ENCODE results near the gene CADM1.

CADM1 gene

GRCh38 chr11:115504276-115505158, at the start of gene CADM1:
Gene CADM1 (minus strand): TSS chr11:115504415.
- Histone ChIP-seq H3K36me3 (ENCODE audit: insufficient read depth, low read length) (no peaks in the 10 kb centered on the region), H3K4me1 (ENCODE audit: insufficient read depth, low read length) (peaks cover 32% of the 10 kb centered on the region), H3K4me3 (ENCODE audit: low read length) (peak within 1 kb of the TSS; percentile 95), H3K27me3 (ENCODE audit: insufficient read depth, low read length) (peaks cover 19% of the 10 kb centered on the region), H3K9me3 (ENCODE audit: low read length) (no peaks in the 10 kb centered on the region), H2AFZ (ENCODE audit: low read depth, low read length) (peak within 1 kb of the TSS; percentile 99)

DNA sequence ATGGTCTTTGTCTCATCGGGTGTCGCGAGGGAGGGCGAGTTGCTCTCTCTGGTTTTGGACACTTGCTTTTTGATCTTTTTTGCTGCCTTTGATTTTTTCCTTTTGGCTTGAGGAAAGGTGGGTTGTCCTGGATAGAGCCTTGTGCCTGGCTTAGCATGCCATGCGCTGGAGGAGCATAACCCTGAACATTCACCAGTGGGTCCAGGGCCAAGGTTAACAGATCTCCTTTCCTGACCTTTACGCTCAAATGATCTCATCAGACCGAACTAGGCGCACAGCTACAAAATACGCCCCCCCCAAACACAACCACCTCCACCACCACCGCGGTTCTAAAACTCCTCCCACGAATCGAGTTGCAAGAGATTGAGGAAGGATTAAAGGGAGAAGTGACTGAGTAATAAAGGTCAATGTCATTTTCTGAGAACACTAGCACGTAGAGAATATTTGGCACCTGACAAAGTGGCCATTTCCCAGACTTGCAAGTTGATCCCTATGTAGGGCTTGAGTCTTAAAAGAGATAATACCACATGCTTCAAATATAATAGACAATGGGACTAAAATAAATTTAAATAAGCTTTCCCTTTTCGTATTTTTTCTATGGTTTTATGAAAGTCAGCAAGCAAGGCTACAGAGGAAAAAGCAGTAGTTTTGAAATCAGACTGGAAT, 48.7 kb upstream of the CADM1 start:
- no peaks in the 10 kb centered on the region for H3K36me3 ChIP-seq (ENCODE audit: insufficient read depth, low read length)
- H3K9me3 ChIP-seq (ENCODE audit: low read length), result no peaks in the 10 kb centered on the region
- H3K4me3 ChIP-seq (ENCODE audit: low read length), result no peak overlapping the region
- H3K27me3 ChIP-seq (ENCODE audit: insufficient read depth, low read length), result peaks cover 3% of the 10 kb centered on the region
- H2AFZ ChIP-seq (ENCODE audit: low read depth, low read length), result no peak overlapping the region
- H3K4me1 ChIP-seq (ENCODE audit: insufficient read depth, low read length), result no peaks in the 10 kb centered on the region

- H2AFZ ChIP-seq (ENCODE audit: low read depth, low read length), result no peak overlapping the region
- no peak overlapping the region for H3K4me3 ChIP-seq (ENCODE audit: low read length)
- peaks cover 3% of the 10 kb centered on the region for H3K27me3 ChIP-seq (ENCODE audit: insufficient read depth, low read length)
- H3K4me1 ChIP-seq (ENCODE audit: insufficient read depth, low read length), result no peaks in the 10 kb centered on the region
- no peaks in the 10 kb centered on the region for H3K36me3 ChIP-seq (ENCODE audit: insufficient read depth, low read length)
- H3K9me3 ChIP-seq (ENCODE audit: low read length), result no peaks in the 10 kb centered on the region
Observed at GRCh38 chr11:115552151-115552772, 48.0 kb upstream of the CADM1 start.

DNA sequence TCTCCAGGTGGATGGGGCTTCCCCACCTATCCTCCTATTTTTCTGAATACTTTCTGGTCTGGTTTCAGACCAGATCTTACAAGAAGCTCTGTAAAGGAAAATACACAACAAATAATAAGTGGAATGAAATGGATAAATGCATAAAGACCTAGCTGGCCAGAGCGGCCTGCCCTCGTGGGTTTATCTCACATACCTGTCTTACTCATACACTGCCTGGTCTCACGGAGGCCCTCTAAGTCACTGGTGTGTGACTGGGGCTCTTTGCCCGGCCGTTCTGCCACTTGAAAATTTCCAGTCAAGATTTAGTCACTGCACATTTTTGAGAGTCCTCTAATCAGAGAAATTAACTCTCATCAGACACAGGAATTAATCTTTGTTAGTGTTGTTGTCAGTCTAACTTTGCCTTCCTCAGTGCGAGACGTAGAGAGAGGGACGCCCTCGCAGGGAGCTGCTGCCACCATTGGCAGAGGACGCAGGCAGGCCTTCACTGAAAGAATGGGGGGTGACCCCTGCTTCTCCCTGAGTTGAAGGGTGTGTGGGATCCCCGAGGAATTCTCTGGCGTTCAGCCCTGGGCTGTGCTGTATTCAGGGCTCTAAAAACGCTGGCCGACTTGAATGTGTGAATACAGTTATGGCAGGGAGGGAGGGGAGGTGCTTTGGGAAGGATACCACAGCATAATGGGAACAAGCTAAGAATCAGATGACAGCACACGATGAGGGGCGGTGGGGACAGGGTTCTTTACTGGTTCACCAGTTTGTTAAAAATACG, 46.3 kb upstream of the CADM1 start:
- Histone ChIP-seq H3K9me3 (ENCODE audit: low read length) (no peaks in the 10 kb centered on the region), H3K36me3 (ENCODE audit: insufficient read depth, low read length) (no peaks in the 10 kb centered on the region), H3K4me1 (ENCODE audit: insufficient read depth, low read length) (no peaks in the 10 kb centered on the region), H2AFZ (ENCODE audit: low read depth, low read length) (no peak overlapping the region), H3K4me3 (ENCODE audit: low read length) (no peak overlapping the region), H3K27me3 (ENCODE audit: insufficient read depth, low read length) (peaks cover 3% of the 10 kb centered on the region)

GRCh38 chr11:115548878-115549528, 44.8 kb upstream of the CADM1 start:
- Histone ChIP-seq H3K4me3 (ENCODE audit: low read length) (no peak overlapping the region), H3K4me1 (ENCODE audit: insufficient read depth, low read length) (no peaks in the 10 kb centered on the region), H2AFZ (ENCODE audit: low read depth, low read length) (no peak overlapping the region), H3K9me3 (ENCODE audit: low read length) (no peaks in the 10 kb centered on the region), H3K27me3 (ENCODE audit: insufficient read depth, low read length) (peaks cover 3% of the 10 kb centered on the region), H3K36me3 (ENCODE audit: insufficient read depth, low read length) (no peaks in the 10 kb centered on the region)

DNA sequence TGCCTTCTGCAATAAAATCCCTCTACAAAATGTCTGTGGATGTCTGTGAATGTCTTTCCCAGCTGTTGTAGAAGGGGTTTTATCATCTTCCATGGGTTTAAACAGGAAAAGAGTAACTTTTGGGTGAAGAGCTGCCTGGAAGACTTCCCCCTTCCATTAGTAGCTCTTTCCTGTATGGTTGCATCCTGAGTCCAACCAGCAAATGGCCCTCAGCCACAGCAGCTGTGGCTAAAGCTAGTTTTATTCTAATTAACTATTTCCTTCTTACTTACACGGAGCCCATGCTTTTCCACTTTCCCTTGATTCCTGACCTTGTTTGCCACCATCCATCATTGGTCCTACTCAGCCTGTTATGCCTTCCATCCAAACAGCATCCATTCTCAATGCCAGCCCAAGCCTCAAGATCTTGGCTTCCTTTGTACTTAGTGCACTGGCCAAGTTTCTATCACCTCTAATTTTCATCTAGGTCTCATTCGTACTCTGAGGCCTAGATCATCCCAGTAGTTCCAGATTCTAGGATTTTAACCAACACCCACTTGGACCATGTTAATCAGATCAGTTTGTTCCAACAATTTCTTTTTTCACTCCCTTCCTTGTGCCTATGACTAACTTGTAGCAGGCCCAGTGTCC, 41.5 kb upstream of the CADM1 start:
- Histone ChIP-seq H3K36me3 (ENCODE audit: insufficient read depth, low read length) (no peaks in the 10 kb centered on the region), H2AFZ (ENCODE audit: low read depth, low read length) (no peak overlapping the region), H3K27me3 (ENCODE audit: insufficient read depth, low read length) (peaks cover 3% of the 10 kb centered on the region), H3K4me3 (ENCODE audit: low read length) (no peak overlapping the region), H3K4me1 (ENCODE audit: insufficient read depth, low read length) (no peaks in the 10 kb centered on the region), H3K9me3 (ENCODE audit: low read length) (no peaks in the 10 kb centered on the region)

- no peaks in the 10 kb centered on the region for H3K9me3 ChIP-seq (ENCODE audit: low read length)
- H2AFZ ChIP-seq (ENCODE audit: low read depth, low read length), result no peak overlapping the region
- H3K4me3 ChIP-seq (ENCODE audit: low read length), result no peak overlapping the region
- no peaks in the 10 kb centered on the region for H3K36me3 ChIP-seq (ENCODE audit: insufficient read depth, low read length)
- no peaks in the 10 kb centered on the region for H3K4me1 ChIP-seq (ENCODE audit: insufficient read depth, low read length)
- peaks cover 5% of the 10 kb centered on the region for H3K27me3 ChIP-seq (ENCODE audit: insufficient read depth, low read length)
Observed at GRCh38 chr11:115544422-115544948, 40.3 kb upstream of the CADM1 start.

DNA sequence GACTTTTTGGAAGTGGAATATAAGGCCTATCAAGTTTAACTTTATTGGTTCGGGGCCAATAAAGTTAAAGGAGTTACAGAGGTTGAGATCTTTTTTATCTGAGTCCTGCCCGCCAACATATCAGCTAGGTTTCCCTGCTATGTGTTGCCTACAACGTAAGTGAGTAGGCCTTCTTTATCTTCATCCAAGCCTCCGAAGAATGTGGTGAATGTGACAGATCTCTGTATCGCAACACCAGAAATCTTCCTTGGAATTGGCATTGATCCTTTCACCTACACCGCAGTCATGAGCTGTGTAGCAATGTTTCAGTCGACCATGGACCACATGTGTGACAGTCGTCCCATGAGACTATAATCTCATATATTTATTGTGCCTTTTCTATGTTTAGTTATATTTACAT, 37.3 kb upstream of the CADM1 start:
- Histone ChIP-seq H2AFZ (ENCODE audit: low read depth, low read length) (no peak overlapping the region), H3K4me3 (ENCODE audit: low read length) (no peak overlapping the region), H3K4me1 (ENCODE audit: insufficient read depth, low read length) (no peaks in the 10 kb centered on the region), H3K27me3 (ENCODE audit: insufficient read depth, low read length) (peaks cover 2% of the 10 kb centered on the region), H3K36me3 (ENCODE audit: insufficient read depth, low read length) (no peaks in the 10 kb centered on the region), H3K9me3 (ENCODE audit: low read length) (no peaks in the 10 kb centered on the region)

GRCh38 chr11:115539844-115540243, 35.6 kb upstream of the CADM1 start:
- H3K27me3 ChIP-seq (ENCODE audit: insufficient read depth, low read length), result peaks cover 2% of the 10 kb centered on the region
- H3K4me1 ChIP-seq (ENCODE audit: insufficient read depth, low read length), result no peaks in the 10 kb centered on the region
- H3K36me3 ChIP-seq (ENCODE audit: insufficient read depth, low read length), result no peaks in the 10 kb centered on the region
- H3K4me3 ChIP-seq (ENCODE audit: low read length), result no peak overlapping the region
- H2AFZ ChIP-seq (ENCODE audit: low read depth, low read length), result no peak overlapping the region
- no peaks in the 10 kb centered on the region for H3K9me3 ChIP-seq (ENCODE audit: low read length)

DNA sequence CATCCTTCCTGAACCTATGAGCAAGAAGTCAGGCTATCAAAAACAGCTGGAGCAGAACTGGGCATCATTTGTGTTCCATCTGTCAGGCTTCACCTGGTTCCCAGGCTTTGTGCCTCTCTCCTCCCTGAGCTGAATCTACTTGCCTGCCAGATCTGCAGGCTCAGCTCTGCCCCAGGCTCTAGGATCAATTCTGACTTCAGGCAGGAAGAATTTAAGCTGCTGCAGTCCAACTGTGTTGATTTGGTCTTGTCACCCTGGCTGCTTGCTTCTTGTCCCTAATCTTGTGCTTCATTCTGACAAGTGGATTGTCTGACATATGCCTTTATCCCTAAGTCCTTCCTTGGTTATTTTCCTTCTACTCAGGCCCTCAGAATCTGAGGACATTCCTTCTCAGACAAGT, 31.6 kb upstream of the CADM1 start:
- Histone ChIP-seq H3K36me3 (ENCODE audit: insufficient read depth, low read length) (no peaks in the 10 kb centered on the region), H3K4me3 (ENCODE audit: low read length) (no peak overlapping the region), H3K4me1 (ENCODE audit: insufficient read depth, low read length) (no peaks in the 10 kb centered on the region), H2AFZ (ENCODE audit: low read depth, low read length) (no peak overlapping the region), H3K27me3 (ENCODE audit: insufficient read depth, low read length) (peaks cover 5% of the 10 kb centered on the region), H3K9me3 (ENCODE audit: low read length) (no peaks in the 10 kb centered on the region)

GRCh38 chr11:115530752-115531151, 26.5 kb upstream of the CADM1 start:
- no peaks in the 10 kb centered on the region for H3K4me1 ChIP-seq (ENCODE audit: insufficient read depth, low read length)
- no peak overlapping the region for H2AFZ ChIP-seq (ENCODE audit: low read depth, low read length)
- H3K4me3 ChIP-seq (ENCODE audit: low read length), result no peak overlapping the region
- H3K36me3 ChIP-seq (ENCODE audit: insufficient read depth, low read length), result no peaks in the 10 kb centered on the region
- H3K27me3 ChIP-seq (ENCODE audit: insufficient read depth, low read length), result peaks cover 10% of the 10 kb centered on the region
- H3K9me3 ChIP-seq (ENCODE audit: low read length), result no peaks in the 10 kb centered on the region

DNA sequence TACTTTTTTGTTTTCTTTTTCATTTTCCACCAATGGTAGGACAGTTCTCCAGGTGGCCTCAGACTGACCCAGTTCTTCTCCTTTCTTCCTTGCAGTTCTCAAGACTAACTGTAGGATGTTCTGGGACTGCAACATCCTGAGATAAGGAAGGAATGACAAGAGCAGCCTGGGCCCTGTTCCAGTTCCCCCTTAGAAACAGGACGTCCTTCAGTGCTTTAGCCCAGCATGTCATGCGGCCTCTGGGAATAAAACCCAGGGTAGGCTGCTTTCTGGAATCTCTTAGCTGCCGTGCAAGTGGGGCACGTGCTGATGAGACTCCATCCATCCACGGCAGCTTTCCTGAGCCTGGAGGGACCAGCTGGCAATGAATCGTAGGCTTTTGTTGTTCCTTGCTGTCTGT, 24.0 kb upstream of the CADM1 start:
- H3K27me3 ChIP-seq (ENCODE audit: insufficient read depth, low read length), result peaks cover 10% of the 10 kb centered on the region
- H3K9me3 ChIP-seq (ENCODE audit: low read length), result no peaks in the 10 kb centered on the region
- H3K36me3 ChIP-seq (ENCODE audit: insufficient read depth, low read length), result no peaks in the 10 kb centered on the region
- no peaks in the 10 kb centered on the region for H3K4me1 ChIP-seq (ENCODE audit: insufficient read depth, low read length)
- H3K4me3 ChIP-seq (ENCODE audit: low read length), result no peak overlapping the region
- no peak overlapping the region for H2AFZ ChIP-seq (ENCODE audit: low read depth, low read length)

Data from neuron (in vitro differentiated cells).